Stimulated activated naive B cell treated with anti-CD40 and anti-IgM and Interleukin-4, amounts not matched to agents 10 μg/mL and 1 μg/mL and 100 μg/mL, for 72 hours (primary cell): ENCODE data around the gene TCL1A.
"Not testable (repeated sequence)": the region's sequence is repeated elsewhere in the genome, so short reads cannot be mapped to it uniquely, and the experiment has no call there.

Source experiments
- ATAC-seq, 2 donors: fragments of 150-1000 bp; cut with Tn5 transposase; replicated peaks; 2 replicates each; pipeline ENCODE4 v1.10.0; 2021; ENCODE audit warnings: moderate library complexity in 1 of 2
- DNase-seq: peaks from one replicate; pipeline ENCODE4 v3.0.0; 2021
- H3K27ac Mint-ChIP-seq: one replicate; pipeline ENCODE4 v1.8.0; 2022; ENCODE audit warnings: mild to moderate bottlenecking, mixed read lengths
- H3K27me3 Mint-ChIP-seq, 2 donors: one replicate each; pipeline ENCODE4 v1.8.0; 2022; ENCODE audit warnings: mixed read lengths in 2 of 2
- H3K36me3 Mint-ChIP-seq, 2 donors: one replicate each; pipeline ENCODE4 v1.8.0; 2022; ENCODE audit warnings: mixed read lengths in 2 of 2, mild to moderate bottlenecking in 1 of 2
- H3K4me1 Mint-ChIP-seq, 2 donors: one replicate each; pipeline ENCODE4 v1.8.0; 2022; ENCODE audit warnings: mixed read lengths in 2 of 2, mild to moderate bottlenecking in 1 of 2
- H3K4me3 Mint-ChIP-seq, 2 donors: one replicate each; pipeline ENCODE4 v1.8.0; 2022; ENCODE audit warnings: mild to moderate bottlenecking in 2 of 2, mixed read lengths in 2 of 2, moderate library complexity in 1 of 2
- H3K9me3 Mint-ChIP-seq, 2 donors: one replicate each; pipeline ENCODE4 v1.8.0; 2022; ENCODE audit warnings: mixed read lengths in 2 of 2, mild to moderate bottlenecking in 1 of 2

The TCL1A gene

GRCh38 chr14:95713596-95714371, at the start of gene TCL1A:
Gene TCL1A (minus strand): TSS chr14:95714125. CDS start chr14:95714066, 59 bp downstream.
- Mint-ChIP-seq H3K27me3 (no peaks in the 10 kb centered on the region), H3K9me3 (no peaks in the 10 kb centered on the region), H3K36me3 (peaks cover 25 to 39% of the 10 kb centered on the region in 2 donors), H3K4me1 (peaks cover 52 to 76% of the 10 kb centered on the region in 2 donors), H3K4me3 (peak within 1 kb of the TSS; percentile 98), H3K27ac (peak within 1 kb of the TSS; percentile 99)
- DNase-seq (peak; percentile 82), ATAC-seq (peak; percentile 88 to 89)

- not testable (repeated sequence) for DNase-seq, H3K4me3 Mint-ChIP-seq, H3K27ac Mint-ChIP-seq, H3K27me3 Mint-ChIP-seq, ATAC-seq, H3K9me3 Mint-ChIP-seq, H3K36me3 Mint-ChIP-seq, H3K4me1 Mint-ChIP-seq
These were observed 49.1 kb upstream of the TCL1A start for GRCh38 chr14:95763032-95763431.

- H3K9me3 Mint-ChIP-seq = peaks cover 0 to 2% of the 10 kb centered on the region in 2 donors
- H3K27me3 Mint-ChIP-seq = no peaks in the 10 kb centered on the region
- H3K27ac Mint-ChIP-seq = no peak overlapping the region
- no peak overlapping the region for H3K4me3 Mint-ChIP-seq
- DNase-seq (no peak), ATAC-seq (no peak)
- peaks cover 0 to 6% of the 10 kb centered on the region in 2 donors for H3K36me3 Mint-ChIP-seq
- peaks cover 0 to 3% of the 10 kb centered on the region in 2 donors for H3K4me1 Mint-ChIP-seq
These were observed 47.5 kb upstream of the TCL1A start for GRCh38 chr14:95761436-95761835.

- ATAC-seq (no peak), DNase-seq (no peak)
- Mint-ChIP-seq H3K9me3 (peaks cover 0 to 2% of the 10 kb centered on the region in 2 donors), H3K27me3 (no peaks in the 10 kb centered on the region), H3K27ac (no peak overlapping the region), H3K4me1 (peaks cover 0 to 3% of the 10 kb centered on the region in 2 donors), H3K36me3 (peaks cover 0 to 6% of the 10 kb centered on the region in 2 donors), H3K4me3 (no peak overlapping the region)
These were observed 46.7 kb upstream of the TCL1A start for GRCh38 chr14:95760596-95760995.

GRCh38 chr14:95759941-95760340, 46.0 kb upstream of the TCL1A start:
- no peaks in the 10 kb centered on the region for H3K27me3 Mint-ChIP-seq
- no peak overlapping the region for H3K27ac Mint-ChIP-seq
- no peak overlapping the region for H3K4me3 Mint-ChIP-seq
- DNase-seq = no peak
- peaks cover 0 to 2% of the 10 kb centered on the region in 2 donors for H3K9me3 Mint-ChIP-seq
- peaks cover 0 to 3% of the 10 kb centered on the region in 2 donors for H3K4me1 Mint-ChIP-seq
- ATAC-seq = no peak
- peaks cover 0 to 6% of the 10 kb centered on the region in 2 donors for H3K36me3 Mint-ChIP-seq

- Mint-ChIP-seq H3K27ac (no peak overlapping the region), H3K4me1 (peaks cover 0 to 8% of the 10 kb centered on the region in 2 donors), H3K4me3 (no peak overlapping the region), H3K27me3 (no peaks in the 10 kb centered on the region), H3K36me3 (peaks cover 4 to 9% of the 10 kb centered on the region in 2 donors), H3K9me3 (peaks cover 0 to 3% of the 10 kb centered on the region in 2 donors)
- DNase-seq = no peak
- no peak for ATAC-seq
These were observed 44.4 kb upstream of the TCL1A start for GRCh38 chr14:95758331-95758730.

GRCh38 chr14:95756751-95757150, 42.8 kb upstream of the TCL1A start:
- peaks cover 4 to 9% of the 10 kb centered on the region in 2 donors for H3K36me3 Mint-ChIP-seq
- no peak overlapping the region for H3K27ac Mint-ChIP-seq
- no peaks in the 10 kb centered on the region for H3K27me3 Mint-ChIP-seq
- no peak overlapping the region for H3K4me3 Mint-ChIP-seq
- ATAC-seq (no peak), DNase-seq (no peak)
- peaks cover 0 to 8% of the 10 kb centered on the region in 2 donors for H3K4me1 Mint-ChIP-seq
- H3K9me3 Mint-ChIP-seq = peaks cover 0 to 3% of the 10 kb centered on the region in 2 donors

GRCh38 chr14:95756127-95756526, 42.2 kb upstream of the TCL1A start:
- H3K9me3 Mint-ChIP-seq = peaks cover 0 to 3% of the 10 kb centered on the region in 2 donors
- peak overlapping the region; percentile 3 for H3K27ac Mint-ChIP-seq
- peaks cover 0 to 6% of the 10 kb centered on the region in 2 donors for H3K4me1 Mint-ChIP-seq
- no peaks in the 10 kb centered on the region for H3K27me3 Mint-ChIP-seq
- H3K4me3 Mint-ChIP-seq = no peak overlapping the region
- DNase-seq (no peak), ATAC-seq (no peak)
- H3K36me3 Mint-ChIP-seq = peaks cover 4 to 9% of the 10 kb centered on the region in 2 donors

GRCh38 chr14:95741781-95742180, 27.9 kb upstream of the TCL1A start:
- peaks cover 5 to 6% of the 10 kb centered on the region in 2 donors for H3K9me3 Mint-ChIP-seq
- peak overlapping the region; percentile 89 for H3K27ac Mint-ChIP-seq
- H3K27me3 Mint-ChIP-seq = no peaks in the 10 kb centered on the region
- no peak overlapping the region for H3K4me3 Mint-ChIP-seq
- ATAC-seq (no peak), DNase-seq (no peak)
- H3K36me3 Mint-ChIP-seq = peaks cover 5 to 10% of the 10 kb centered on the region in 2 donors
- H3K4me1 Mint-ChIP-seq = peaks cover 24 to 43% of the 10 kb centered on the region in 2 donors

GRCh38 chr14:95741038-95741490, 27.1 kb upstream of the TCL1A start:
- Mint-ChIP-seq H3K9me3 (peaks cover 5 to 6% of the 10 kb centered on the region in 2 donors), H3K36me3 (peaks cover 5 to 10% of the 10 kb centered on the region in 2 donors), H3K4me3 (no peak overlapping the region), H3K27ac (no peak overlapping the region), H3K27me3 (no peaks in the 10 kb centered on the region), H3K4me1 (peaks cover 29 to 50% of the 10 kb centered on the region in 2 donors)
- ATAC-seq (no peak), DNase-seq (no peak)

- Mint-ChIP-seq H3K9me3 (peaks cover 5 to 6% of the 10 kb centered on the region in 2 donors), H3K27me3 (no peaks in the 10 kb centered on the region), H3K4me1 (peaks cover 33 to 62% of the 10 kb centered on the region in 2 donors), H3K36me3 (peaks cover 5 to 10% of the 10 kb centered on the region in 2 donors), H3K4me3 (no peak overlapping the region), H3K27ac (no peak overlapping the region)
- DNase-seq (no peak), ATAC-seq (no peak)
These were observed 25.4 kb upstream of the TCL1A start for GRCh38 chr14:95739356-95739755.

GRCh38 chr14:95733212-95733611, 19.3 kb upstream of the TCL1A start:
- ATAC-seq (no peak), DNase-seq (no peak)
- H3K4me3 Mint-ChIP-seq = no peak overlapping the region
- H3K27ac Mint-ChIP-seq = no peak overlapping the region
- H3K4me1 Mint-ChIP-seq = peaks cover 41 to 77% of the 10 kb centered on the region in 2 donors
- H3K36me3 Mint-ChIP-seq = no peaks in the 10 kb centered on the region
- H3K9me3 Mint-ChIP-seq = no peaks in the 10 kb centered on the region
- no peaks in the 10 kb centered on the region for H3K27me3 Mint-ChIP-seq

GRCh38 chr14:95730126-95730525, 16.2 kb upstream of the TCL1A start:
- DNase-seq = no peak
- H3K36me3 Mint-ChIP-seq = peaks cover 0 to 6% of the 10 kb centered on the region in 2 donors
- peaks cover 50 to 82% of the 10 kb centered on the region in 2 donors for H3K4me1 Mint-ChIP-seq
- peak overlapping the region in 1 of 2 donors; percentile 30 for H3K4me3 Mint-ChIP-seq
- no peaks in the 10 kb centered on the region for H3K9me3 Mint-ChIP-seq
- no peak for ATAC-seq
- peak overlapping the region; percentile 84 for H3K27ac Mint-ChIP-seq
- no peaks in the 10 kb centered on the region for H3K27me3 Mint-ChIP-seq

GRCh38 chr14:95729402-95730028, 15.6 kb upstream of the TCL1A start:
- not testable (repeated sequence) for H3K36me3 Mint-ChIP-seq, H3K27me3 Mint-ChIP-seq, H3K9me3 Mint-ChIP-seq
- Mint-ChIP-seq H3K4me1 (peaks cover 51 to 85% of the 10 kb centered on the region in 2 donors), H3K4me3 (peak overlapping the region; percentile 48 to 62), H3K27ac (peak overlapping the region; percentile 84)
- DNase-seq (peak; percentile 60), ATAC-seq (peak; percentile 63 to 66)
